ENCODE data around the gene CHRD. TPM values are rescaled to one million over a fixed set of nuclear protein-coding genes. Genes with fewer than 3 reads are reported as not detected.
A peak's percentile ranks its signal among the peaks of the same experiment; 100 is the strongest.
"Not testable (repeated sequence)": the region's sequence is repeated elsewhere in the genome, so short reads cannot be mapped to it uniquely, and the experiment has no call there.

CHRD gene
- total and polyA plus RNA-seq, 7 donors, result 0.23 to 16.3 (median 5.7) TPM

- Histone ChIP-seq H3K4me1 (no peaks in the 10 kb centered on the region), H3K27ac (no peak overlapping the region), H3K36me3 (no peaks in the 10 kb centered on the region), H3K9me3 (no peaks in the 10 kb centered on the region), H3K27me3 (no peaks in the 10 kb centered on the region), H3K4me3 (no peak overlapping the region)
- no peak for TF ChIP-seq POLR2A (IDR thresholded peaks at IDR 0.05)
- no peak for TF ChIP-seq POLR2AphosphoS5 (IDR thresholded peaks at IDR 0.05)
- TF ChIP-seq EP300 (IDR thresholded peaks at IDR 0.05), result no peak
- no peak for TF ChIP-seq CTCF (IDR thresholded peaks at IDR 0.05)
- intact Hi-C loops (cut with DNase I), result no loop called here
- DNase-seq, result peak; percentile 15
- 76 to 79% methylated on average over 6 of the region's 6 CpGs for WGBS, 2 donors
These were observed 48.8 kb downstream of the CHRD start for GRCh38 chr3:184428561-184429175.

GRCh38 chr3:184429786-184430185 lies 49.9 kb downstream of the CHRD start:
- Histone ChIP-seq H3K4me3 (no peak overlapping the region), H3K27ac (no peak overlapping the region), H3K9me3 (no peaks in the 10 kb centered on the region), H3K27me3 (no peaks in the 10 kb centered on the region), H3K4me1 (no peaks in the 10 kb centered on the region), H3K36me3 (no peaks in the 10 kb centered on the region)
- WGBS, 2 donors, result 81 to 85% methylated on average over 4 of the region's 4 CpGs
- intact Hi-C loops (cut with DNase I), result no loop called here
- TF ChIP-seq POLR2A (IDR thresholded peaks at IDR 0.05) (no peak), CTCF (IDR thresholded peaks at IDR 0.05) (no peak)
- DNase-seq, result peak; percentile 17

GRCh38 chr3:184430940-184431339 lies 51.1 kb downstream of the CHRD start:
- Histone ChIP-seq H3K4me1 (no peaks in the 10 kb centered on the region), H3K9me3 (no peaks in the 10 kb centered on the region), H3K27ac (no peak overlapping the region), H3K4me3 (no peak overlapping the region), H3K27me3 (no peaks in the 10 kb centered on the region), H3K36me3 (no peaks in the 10 kb centered on the region)
- no peak for DNase-seq
- WGBS, 2 donors, result 83 to 85% methylated on average over 2 of the region's 2 CpGs
- intact Hi-C loops (cut with DNase I), result no loop called here
- TF ChIP-seq POLR2A (IDR thresholded peaks at IDR 0.05) (no peak), POLR2AphosphoS5 (IDR thresholded peaks at IDR 0.05) (no peak), CTCF (IDR thresholded peaks at IDR 0.05) (no peak)

GRCh38 chr3:184433178-184433577 lies 53.3 kb downstream of the CHRD start:
- H3K4me1 ChIP-seq; intact Hi-C loops (cut with DNase I); H3K27me3 ChIP-seq; H3K4me3 ChIP-seq; H3K9me3 ChIP-seq; DNase-seq; H3K27ac ChIP-seq; H3K36me3 ChIP-seq: not testable (repeated sequence)
- WGBS, 2 donors, result 73 to 90% methylated on average over 2 of the region's 2 CpGs

- WGBS, 2 donors, result 79 to 81% methylated on average over 7 of the region's 7 CpGs
- Histone ChIP-seq H3K27me3 (no peaks in the 10 kb centered on the region), H3K9me3 (peaks cover 0 to 3% (median 0%) of the 10 kb centered on the region in 4 donors), H3K4me1 (no peaks in the 10 kb centered on the region), H3K27ac (no peak overlapping the region), H3K36me3 (no peaks in the 10 kb centered on the region), H3K4me3 (no peak overlapping the region)
- TF ChIP-seq EP300 (IDR thresholded peaks at IDR 0.05), result no peak
- no peak for TF ChIP-seq CTCF (IDR thresholded peaks at IDR 0.05)
- TF ChIP-seq POLR2A (IDR thresholded peaks at IDR 0.05), result no peak
- TF ChIP-seq POLR2AphosphoS5 (IDR thresholded peaks at IDR 0.05), result no peak
- no peak for DNase-seq
- intact Hi-C loops (cut with DNase I), result no loop called here
These were observed 59.2 kb downstream of the CHRD start for GRCh38 chr3:184439096-184439495.

Other genes starting within 250 kb of the CHRD start
- gene EIF2B5, start 244.7 kb upstream of the CHRD start, total RNA-seq, result 10 to 100 TPM; 26.0 to 43.5 (median 31.3) TPM
- gene EIF2B5, start 244.7 kb upstream of the CHRD start, polyA plus RNA-seq, result 10 to 100 TPM; 31.8 to 48.1 (median 35.4) TPM
- gene DVL3, start 224.7 kb upstream of the CHRD start, total RNA-seq, result 10 to 100 TPM; 38.5 to 71.2 (median 53.9) TPM
- 10 to 100 TPM; 15.0 to 40.8 (median 26.4) TPM for gene DVL3, start 224.7 kb upstream of the CHRD start, polyA plus RNA-seq
- gene AP2M1, start 205.2 kb upstream of the CHRD start, total RNA-seq, result 100 to 1,000 TPM; 203 to 239 (median 225) TPM
- gene AP2M1, start 205.2 kb upstream of the CHRD start, polyA plus RNA-seq, result 100 to 1,000 TPM; 226 to 240 (median 237) TPM
- 10 to 100 TPM; 32.4 to 51.3 (median 39.2) TPM for gene ABCF3, start 193.9 kb upstream of the CHRD start, total RNA-seq
- gene ABCF3, start 193.9 kb upstream of the CHRD start, polyA plus RNA-seq, result 10 to 100 TPM; 36.5 to 48.9 (median 45.6) TPM
- under 1 TPM in 2 of 4 donors, not detected in 2; 0.36 to 0.83 TPM for gene VWA5B2, start 150.5 kb upstream of the CHRD start, total RNA-seq
- gene VWA5B2, start 150.5 kb upstream of the CHRD start, polyA plus RNA-seq, result 1 to 10 TPM in 1 of 3 donors, under 1 TPM in 2; 0.23 to 1.0 (median 0.60) TPM
- gene ALG3, start 131.1 kb upstream of the CHRD start, total RNA-seq, result 10 to 100 TPM; 29.6 to 46.8 (median 38.4) TPM
- gene ALG3, start 131.1 kb upstream of the CHRD start, polyA plus RNA-seq, result 10 to 100 TPM in 2 of 3 donors, 1 to 10 TPM in 1; 9.9 to 39.7 (median 10.8) TPM
- gene EEF1AKMT4, start 130.4 kb upstream of the CHRD start, total RNA-seq, result 1 to 10 TPM; 1.4 to 3.9 (median 2.4) TPM
- gene EEF1AKMT4, start 130.4 kb upstream of the CHRD start, polyA plus RNA-seq, result 1 to 10 TPM; 4.2 to 6.5 (median 5.3) TPM
- under 1 TPM in 1 of 4 donors, not detected in 3; 0.71 TPM for gene CAMK2N2, start 118.5 kb upstream of the CHRD start, total RNA-seq
- gene CAMK2N2, start 118.5 kb upstream of the CHRD start, polyA plus RNA-seq, result under 1 TPM in 1 of 3 donors, not detected in 2; 0.28 TPM
- 1 to 10 TPM in 3 of 4 donors, under 1 TPM in 1; 0.49 to 2.9 (median 1.7) TPM for gene ECE2, start 104.0 kb upstream of the CHRD start, total RNA-seq
- gene ECE2, start 104.0 kb upstream of the CHRD start, polyA plus RNA-seq, result under 1 TPM in 1 of 3 donors, not detected in 2; 0.63 TPM
- 100 to 1,000 TPM; 127 to 246 (median 234) TPM for gene PSMD2, start 80.8 kb upstream of the CHRD start, total RNA-seq
- 100 to 1,000 TPM; 105 to 174 (median 153) TPM for gene PSMD2, start 80.8 kb upstream of the CHRD start, polyA plus RNA-seq
- gene EIF4G1, start 65.4 kb upstream of the CHRD start, total RNA-seq, result 100 to 1,000 TPM; 115 to 241 (median 182) TPM
- gene EIF4G1, start 65.4 kb upstream of the CHRD start, polyA plus RNA-seq, result 100 to 1,000 TPM in 1 of 3 donors, 10 to 100 TPM in 2; 62.9 to 249 (median 67.3) TPM
- 10 to 100 TPM; 28.0 to 36.7 (median 33.8) TPM for gene FAM131A, start 42.5 kb upstream of the CHRD start, total RNA-seq
- 10 to 100 TPM; 12.6 to 17.1 (median 12.9) TPM for gene FAM131A, start 42.5 kb upstream of the CHRD start, polyA plus RNA-seq
- 1 to 10 TPM; 1.6 to 3.3 (median 2.6) TPM for gene CLCN2, start 18.4 kb upstream of the CHRD start, total RNA-seq
- gene CLCN2, start 18.4 kb upstream of the CHRD start, polyA plus RNA-seq, result 10 to 100 TPM; 10.9 to 30.2 (median 13.2) TPM
- 10 to 100 TPM; 53.2 to 92.5 (median 74.7) TPM for gene POLR2H, start 18.3 kb upstream of the CHRD start, total RNA-seq
- gene POLR2H, start 18.3 kb upstream of the CHRD start, polyA plus RNA-seq, result 100 to 1,000 TPM; 132 to 162 (median 146) TPM
- gene THPO, start 1.8 kb upstream of the CHRD start, total RNA-seq, result under 1 TPM in 1 of 4 donors, not detected in 3; 0.36 TPM
- gene THPO, start 1.8 kb upstream of the CHRD start, polyA plus RNA-seq, result under 1 TPM in 1 of 3 donors, not detected in 2; 0.25 TPM
- gene EPHB3, start 181.7 kb downstream of the CHRD start, total RNA-seq, result 1 to 10 TPM; 1.8 to 2.8 (median 2.2) TPM
- gene EPHB3, start 181.7 kb downstream of the CHRD start, polyA plus RNA-seq, result 10 to 100 TPM in 1 of 3 donors, 1 to 10 TPM in 2; 1.6 to 20.2 (median 1.8) TPM